NB4 (cell line): ENCODE measurements around the gene MMP24OS.

Source experiments
- DNase-seq: peaks from one replicate; pipeline ENCODE4 v3.0.0; 2010; ENCODE audit warnings: low read depth
- H3K4me3 ChIP-seq: one replicate; pipeline ENCODE4 v1.5.1; 2011; ENCODE audit warnings: mild to moderate bottlenecking, low read depth, low read length, moderate library complexity
- CTCF ChIP-seq: IDR thresholded peaks from one replicate; pipeline ENCODE4 v1.5.1; 2012; ENCODE audit warnings: low read depth, low read length
- MYC ChIP-seq: IDR thresholded peaks from 2 replicates; pipeline ENCODE4 v1.6.1; 2011; ENCODE audit warnings: low read depth, low read length
- POLR2A ChIP-seq: IDR thresholded peaks from 2 replicates; pipeline ENCODE4 v1.6.1; 2011; ENCODE audit warnings: mild to moderate bottlenecking; ENCODE audit not compliant: insufficient read length; ENCODE audit errors: extremely low read depth
- TF ChIP-seq, protein P1 (sequence below): IDR thresholded peaks from 2 replicates; pipeline ENCODE4 v1.6.1; 2011; ENCODE audit warnings: low read depth, low read length

MMP24OS gene

DNA sequence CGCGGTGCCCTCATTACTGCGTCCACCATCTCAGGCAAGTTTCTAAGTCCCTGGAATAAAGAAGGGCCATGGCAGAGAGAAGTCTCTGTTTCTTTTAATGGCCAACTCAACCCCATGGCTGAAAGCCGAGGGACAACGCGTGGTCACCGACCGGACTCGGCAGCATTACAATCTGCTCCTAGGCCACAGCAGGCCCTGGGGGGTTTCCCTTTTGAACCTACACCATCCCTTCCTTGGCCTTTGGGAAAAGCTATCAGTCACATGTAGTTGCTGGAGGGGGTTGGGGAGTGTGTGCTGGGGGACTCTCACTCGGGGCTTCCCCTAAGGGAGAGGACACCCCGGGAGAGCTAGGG is 25.4 kb upstream of the MMP24OS start:
- H3K4me3 ChIP-seq, result no peak overlapping the region
- TF ChIP-seq MYC (no peak), CTCF (no peak), POLR2A (no peak)
- TF ChIP-seq, protein P1, sequence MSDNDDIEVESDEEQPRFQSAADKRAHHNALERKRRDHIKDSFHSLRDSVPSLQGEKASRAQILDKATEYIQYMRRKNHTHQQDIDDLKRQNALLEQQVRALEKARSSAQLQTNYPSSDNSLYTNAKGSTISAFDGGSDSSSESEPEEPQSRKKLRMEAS, result no peak
- no peak for DNase-seq

GRCh38 chr20:35302421-35303335 is 24.8 kb upstream of the MMP24OS start:
- no peak for DNase-seq
- no peak overlapping the region for H3K4me3 ChIP-seq

GRCh38 chr20:35301426-35301825 is 23.5 kb upstream of the MMP24OS start:
- no peak overlapping the region for H3K4me3 ChIP-seq

More at GRCh38 chr20:35302421-35303335, 24.8 kb upstream of the MMP24OS start:
- no peak for TF ChIP-seq MYC
- TF ChIP-seq CTCF, result no peak
- TF ChIP-seq, protein P1, result no peak
- no peak for TF ChIP-seq POLR2A

GRCh38 chr20:35300469-35301262 is 22.7 kb upstream of the MMP24OS start:
- TF ChIP-seq CTCF, result no peak
- TF ChIP-seq POLR2A, result no peak
- TF ChIP-seq, protein P1, result no peak
- no peak for TF ChIP-seq MYC
- H3K4me3 ChIP-seq, result no peak overlapping the region
- no peak for DNase-seq

More at GRCh38 chr20:35301426-35301825, 23.5 kb upstream of the MMP24OS start:
- TF ChIP-seq, protein P1, result no peak
- TF ChIP-seq MYC, result no peak
- no peak for TF ChIP-seq CTCF
- TF ChIP-seq POLR2A, result no peak
- no peak for DNase-seq

DNA sequence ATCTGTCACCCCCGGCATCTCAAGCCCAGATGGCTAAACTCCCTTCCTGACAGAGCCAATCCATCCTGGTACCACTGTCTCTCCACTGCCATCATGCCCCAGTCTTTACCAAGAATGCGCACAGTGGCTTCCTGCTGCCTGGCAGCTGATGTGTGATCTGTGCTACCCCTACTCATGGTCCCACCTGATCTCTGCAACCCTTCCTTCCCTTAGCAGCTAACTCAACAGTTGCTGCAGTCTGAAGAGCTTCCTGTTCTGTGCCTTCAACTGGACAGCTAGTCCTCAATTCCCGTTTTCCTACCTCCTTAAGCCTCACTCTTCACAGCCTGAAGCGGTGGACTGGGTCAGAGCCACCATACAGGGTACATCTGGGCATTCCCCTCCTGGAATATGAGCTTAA is 21.9 kb upstream of the MMP24OS start:
- DNase-seq, result no peak
- no peak overlapping the region for H3K4me3 ChIP-seq
- TF ChIP-seq POLR2A (no peak), CTCF (no peak), MYC (no peak)
- TF ChIP-seq, protein P1, result no peak
